ENCODE results near the gene GAGE12J. TPM values are rescaled to one million over a fixed set of nuclear protein-coding genes. Genes with fewer than 3 reads are reported as not detected.

GAGE12J gene
- total and polyA plus RNA-seq, 2 donors (not counting 1 experiment from before 2014, with no cell fraction given) = not detected

- H3K9me3 Mint-ChIP-seq (ENCODE audit: insufficient read depth) = no peaks in the 10 kb centered on the region
- TF ChIP-seq EZH2 (IDR thresholded peaks at IDR 0.05; ENCODE audit: borderline replicate concordance, insufficient read depth, low read depth, low read length, poor library complexity, severe bottlenecking) (no peak), CTCF (IDR thresholded peaks at IDR 0.05) (no peak)
Measured at GRCh38 chrX:49290215-49290614, 31.6 kb upstream of the GAGE12J start.

GRCh38 chrX:49291615-49292337 is 30.1 kb upstream of the GAGE12J start:
- POLR2A ChIA-PET = no interaction called here
- no peaks in the 10 kb centered on the region for H3K9me3 Mint-ChIP-seq (ENCODE audit: insufficient read depth)
- Histone ChIP-seq H3K36me3 (replicated peaks in 1 of 2; ENCODE audit: control extremely low read depth in 1 of 2, control insufficient read depth in 1 of 2, extremely low read depth in 1 of 2, insufficient read depth in 2 of 2, low read length in 1 of 2) (no peaks in the 10 kb centered on the region), H3K4me3 (ENCODE audit: control extremely low read depth in 1 of 5, extremely low read depth in 1 of 5, insufficient read depth in 1 of 5, low read depth in 2 of 5, low read length in 4 of 5) (no peak overlapping the region), H3K9me3 (ENCODE audit: control extremely low read depth in 1 of 3, control insufficient read depth in 2 of 3, insufficient read depth in 1 of 3, low read length in 2 of 3) (no peaks in the 10 kb centered on the region), H2AFZ (ENCODE audit: insufficient read depth, low read depth, low read length, poor library complexity, severe bottlenecking) (no peak overlapping the region), H3K79me2 (ENCODE audit: control insufficient read depth, insufficient read depth, low read length) (no peaks in the 10 kb centered on the region), H3K4me1 (ENCODE audit: control insufficient read depth in 2 of 2, insufficient read depth in 2 of 2, low read length in 2 of 2) (peaks cover 0 to 9% of the 10 kb centered on the region in 2 donors), H4K20me1 (ENCODE audit: control insufficient read depth, insufficient read depth, low read length, poor library complexity, severe bottlenecking) (no peaks in the 10 kb centered on the region), H3K9ac (ENCODE audit: low read length) (no peak overlapping the region), H3K27me3 (replicated peaks in 1 of 4; ENCODE audit: control extremely low read depth in 1 of 4, control insufficient read depth in 3 of 4, insufficient read depth in 4 of 4, low read length in 3 of 4) (no peaks in the 10 kb centered on the region), H3K27ac (ENCODE audit: low read length in 2 of 2) (no peak overlapping the region), H3K4me2 (replicated peaks; ENCODE audit: low read depth, low read length, poor library complexity, severe bottlenecking) (peak overlapping the region; percentile 14)
- WGBS (ENCODE audit: insufficient coverage) = 28% methylated on average over 6 of the region's 11 CpGs
- no peak overlapping the region for H3K27ac Mint-ChIP-seq
- H3K4me3 Mint-ChIP-seq = no peak overlapping the region
- peak; percentile 49 for ATAC-seq (ENCODE audit: low read depth)
- intact Hi-C loops (cut with micrococcal nuclease) = loop anchor here (2.0 kb wide), 1 partner anchor 463 kb away; no protein-coding TSS in a partner anchor
- CTCF ChIA-PET = interaction anchor here (0.5 to 0.6 kb wide), 2 partner anchors 9 to 18 kb away, joined by 3 read pairs; no protein-coding TSS in a partner anchor
- DNase-seq = peak; percentile 56
- H3K27me3 Mint-ChIP-seq = no peaks in the 10 kb centered on the region
- TF ChIP-seq CTCF (IDR thresholded peaks at IDR 0.05) (peak; percentile 55), EZH2 (IDR thresholded peaks at IDR 0.05; ENCODE audit: borderline replicate concordance, insufficient read depth, low read depth, low read length, poor library complexity, severe bottlenecking) (no peak)
- no peaks in the 10 kb centered on the region for H3K4me1 Mint-ChIP-seq

More at GRCh38 chrX:49290215-49290614, 31.6 kb upstream of the GAGE12J start:
- Histone ChIP-seq H3K27ac (ENCODE audit: low read length in 2 of 2) (no peak overlapping the region), H3K9ac (ENCODE audit: low read length) (no peak overlapping the region), H4K20me1 (ENCODE audit: control insufficient read depth, insufficient read depth, low read length, poor library complexity, severe bottlenecking) (no peaks in the 10 kb centered on the region), H3K36me3 (replicated peaks in 1 of 2; ENCODE audit: control extremely low read depth in 1 of 2, control insufficient read depth in 1 of 2, extremely low read depth in 1 of 2, insufficient read depth in 2 of 2, low read length in 1 of 2) (no peaks in the 10 kb centered on the region), H3K4me3 (ENCODE audit: control extremely low read depth in 1 of 5, extremely low read depth in 1 of 5, insufficient read depth in 1 of 5, low read depth in 2 of 5, low read length in 4 of 5) (no peak overlapping the region), H3K27me3 (replicated peaks in 1 of 4; ENCODE audit: control extremely low read depth in 1 of 4, control insufficient read depth in 3 of 4, insufficient read depth in 4 of 4, low read length in 3 of 4) (no peaks in the 10 kb centered on the region), H3K4me1 (ENCODE audit: control insufficient read depth in 2 of 2, insufficient read depth in 2 of 2, low read length in 2 of 2) (peaks cover 0 to 9% of the 10 kb centered on the region in 2 donors), H3K79me2 (ENCODE audit: control insufficient read depth, insufficient read depth, low read length) (no peaks in the 10 kb centered on the region), H3K9me3 (ENCODE audit: control extremely low read depth in 1 of 3, control insufficient read depth in 2 of 3, insufficient read depth in 1 of 3, low read length in 2 of 3) (no peaks in the 10 kb centered on the region), H2AFZ (ENCODE audit: insufficient read depth, low read depth, low read length, poor library complexity, severe bottlenecking) (no peak overlapping the region), H3K4me2 (replicated peaks; ENCODE audit: low read depth, low read length, poor library complexity, severe bottlenecking) (no peak overlapping the region)
- ATAC-seq (ENCODE audit: low read depth) = no peak
- Mint-ChIP-seq H3K4me1 (no peaks in the 10 kb centered on the region), H3K27ac (no peak overlapping the region), H3K4me3 (no peak overlapping the region), H3K27me3 (no peaks in the 10 kb centered on the region)
- ChIA-PET CTCF (no interaction called here), POLR2A (no interaction called here)
- no peak for DNase-seq
- WGBS (ENCODE audit: insufficient coverage) = 87% methylated on average over 4 of the region's 7 CpGs
- intact Hi-C loops (cut with micrococcal nuclease) = no loop called here
